Glomerular visceral epithelial cell (primary cell): ENCODE measurements around the gene IL16.

ENCODE experiments used
- DNase-seq: peaks from one replicate; pipeline ENCODE4 v3.0.0-alpha.2; 2016; ENCODE audit errors: extremely low spot score

IL16 gene

GRCh38 chr15:81255958-81256320 lies 59.3 kb downstream of the IL16 start:
- DNase-seq, result no peak

- no peak for DNase-seq
Observed at GRCh38 chr15:81256916-81257315, 60.2 kb downstream of the IL16 start.

GRCh38 chr15:81257435-81257834 lies 60.8 kb downstream of the IL16 start:
- DNase-seq, result no peak

- no peak for DNase-seq
Observed at GRCh38 chr15:81258455-81258854, 61.8 kb downstream of the IL16 start.

GRCh38 chr15:81259760-81260298 lies 63.1 kb downstream of the IL16 start:
- DNase-seq, result no peak

- DNase-seq, result no peak
Observed at GRCh38 chr15:81261172-81261811, 64.6 kb downstream of the IL16 start.

GRCh38 chr15:81263477-81263876 lies 66.8 kb downstream of the IL16 start:
- peak; percentile 2 for DNase-seq

GRCh38 chr15:81264072-81264857 lies 67.6 kb downstream of the IL16 start:
- no peak for DNase-seq

GRCh38 chr15:81265256-81265943 lies 68.7 kb downstream of the IL16 start:
- no peak for DNase-seq

GRCh38 chr15:81265944-81266775 lies 69.5 kb downstream of the IL16 start:
- DNase-seq, result peak; percentile 70

- no peak for DNase-seq
Observed at GRCh38 chr15:81268340-81268739, 71.7 kb downstream of the IL16 start.

GRCh38 chr15:81268881-81269601 lies 72.4 kb downstream of the IL16 start:
- no peak for DNase-seq

- no peak for DNase-seq
Observed at GRCh38 chr15:81270188-81270587, 73.5 kb downstream of the IL16 start.

- no peak for DNase-seq
Observed at GRCh38 chr15:81270781-81271491, 74.3 kb downstream of the IL16 start.

- no peak for DNase-seq
Observed at GRCh38 chr15:81271761-81272644, 75.3 kb downstream of the IL16 start.

- no peak for DNase-seq
Observed at GRCh38 chr15:81273200-81273599, 76.5 kb downstream of the IL16 start.

- DNase-seq, result no peak
Observed at GRCh38 chr15:81273855-81274254, 77.2 kb downstream of the IL16 start.

GRCh38 chr15:81274255-81274654 lies 77.6 kb downstream of the IL16 start:
- DNase-seq, result no peak

- peak; percentile 67 for DNase-seq
Observed at GRCh38 chr15:81274931-81275707, 78.4 kb downstream of the IL16 start.
